ENCODE measurements around the gene FAAH2.
"Not testable (repeated sequence)": the region's sequence is repeated elsewhere in the genome, so short reads cannot be mapped to it uniquely, and the experiment has no call there.

FAAH2 gene

GRCh38 chrX:57380026-57380796, 93.7 kb downstream of the FAAH2 start:
- Histone ChIP-seq H3K36me3 (ENCODE audit: control insufficient read depth, low read length) (no peaks in the 10 kb centered on the region), H3K4me3 (ENCODE audit: low read length) (no peak overlapping the region), H3F3A (ENCODE audit: control insufficient read depth, insufficient read depth) (no peaks in the 10 kb centered on the region), H3K27ac (ENCODE audit: low read depth, low read length) (no peak overlapping the region), H3K4me2 (ENCODE audit: low read length) (no peak overlapping the region), H3K9me2 (replicated peaks; ENCODE audit: control insufficient read depth, low read length) (no peaks in the 10 kb centered on the region), H3K4me1 (ENCODE audit: control insufficient read depth, low read length) (no peaks in the 10 kb centered on the region), H4K20me1 (ENCODE audit: control insufficient read depth, insufficient read depth, low read depth, low read length) (no peaks in the 10 kb centered on the region), H3K79me2 (ENCODE audit: control insufficient read depth, low read length) (no peaks in the 10 kb centered on the region), H3K9me3 (ENCODE audit: control insufficient read depth, insufficient read depth, low read length) (no peaks in the 10 kb centered on the region), H3K27me3 (ENCODE audit: control insufficient read depth, low read length) (no peaks in the 10 kb centered on the region)
- TF ChIP-seq, protein P1, sequence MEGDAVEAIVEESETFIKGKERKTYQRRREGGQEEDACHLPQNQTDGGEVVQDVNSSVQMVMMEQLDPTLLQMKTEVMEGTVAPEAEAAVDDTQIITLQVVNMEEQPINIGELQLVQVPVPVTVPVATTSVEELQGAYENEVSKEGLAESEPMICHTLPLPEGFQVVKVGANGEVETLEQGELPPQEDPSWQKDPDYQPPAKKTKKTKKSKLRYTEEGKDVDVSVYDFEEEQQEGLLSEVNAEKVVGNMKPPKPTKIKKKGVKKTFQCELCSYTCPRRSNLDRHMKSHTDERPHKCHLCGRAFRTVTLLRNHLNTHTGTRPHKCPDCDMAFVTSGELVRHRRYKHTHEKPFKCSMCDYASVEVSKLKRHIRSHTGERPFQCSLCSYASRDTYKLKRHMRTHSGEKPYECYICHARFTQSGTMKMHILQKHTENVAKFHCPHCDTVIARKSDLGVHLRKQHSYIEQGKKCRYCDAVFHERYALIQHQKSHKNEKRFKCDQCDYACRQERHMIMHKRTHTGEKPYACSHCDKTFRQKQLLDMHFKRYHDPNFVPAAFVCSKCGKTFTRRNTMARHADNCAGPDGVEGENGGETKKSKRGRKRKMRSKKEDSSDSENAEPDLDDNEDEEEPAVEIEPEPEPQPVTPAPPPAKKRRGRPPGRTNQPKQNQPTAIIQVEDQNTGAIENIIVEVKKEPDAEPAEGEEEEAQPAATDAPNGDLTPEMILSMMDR (IDR thresholded peaks at IDR 0.05; ENCODE audit: low read depth, low read length, poor library complexity, severe bottlenecking), result no peak
- no peak for TF ChIP-seq EZH2phosphoT487 (IDR thresholded peaks at IDR 0.05; ENCODE audit: borderline replicate concordance, low read length)

GRCh38 chrX:57394162-57394561, 107.7 kb downstream of the FAAH2 start:
- H3K9me2 ChIP-seq (replicated peaks; ENCODE audit: control insufficient read depth, low read length); H3K36me3 ChIP-seq (ENCODE audit: control insufficient read depth, low read length); H3K79me2 ChIP-seq (ENCODE audit: control insufficient read depth, low read length); H4K20me1 ChIP-seq (ENCODE audit: control insufficient read depth, insufficient read depth, low read depth, low read length); H3K4me1 ChIP-seq (ENCODE audit: control insufficient read depth, low read length); H3F3A ChIP-seq (ENCODE audit: control insufficient read depth, insufficient read depth); H3K9me3 ChIP-seq (ENCODE audit: control insufficient read depth, insufficient read depth, low read length); H3K4me3 ChIP-seq (ENCODE audit: low read length); H3K27ac ChIP-seq (ENCODE audit: low read depth, low read length); H3K27me3 ChIP-seq (ENCODE audit: control insufficient read depth, low read length); H3K4me2 ChIP-seq (ENCODE audit: low read length): not testable (repeated sequence)

DNA sequence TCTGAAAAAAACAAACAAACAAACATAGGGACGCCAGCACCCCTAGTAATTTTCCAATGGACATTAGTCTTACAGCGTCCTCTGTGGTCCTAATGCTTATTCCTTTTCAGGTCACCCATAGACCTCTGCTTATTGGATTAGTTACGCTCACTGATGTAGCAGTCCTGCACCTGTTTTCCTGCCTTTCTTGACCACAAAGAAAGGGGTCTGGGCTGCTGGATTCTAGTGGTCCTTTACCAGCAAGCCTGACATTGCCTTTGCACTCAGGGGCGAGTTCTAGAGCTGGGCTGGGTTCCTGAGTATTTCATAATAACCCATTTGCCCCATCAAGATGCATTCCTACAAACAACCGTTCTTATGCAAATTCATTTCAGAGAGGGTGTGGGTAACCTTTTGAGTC, 116.7 kb downstream of the FAAH2 start:
- H3K79me2 ChIP-seq (ENCODE audit: control insufficient read depth, low read length); H3K4me1 ChIP-seq (ENCODE audit: control insufficient read depth, low read length); H3K9me2 ChIP-seq (replicated peaks; ENCODE audit: control insufficient read depth, low read length); H3K9me3 ChIP-seq (ENCODE audit: control insufficient read depth, insufficient read depth, low read length); H3K27ac ChIP-seq (ENCODE audit: low read depth, low read length); H4K20me1 ChIP-seq (ENCODE audit: control insufficient read depth, insufficient read depth, low read depth, low read length); H3K4me2 ChIP-seq (ENCODE audit: low read length); H3K4me3 ChIP-seq (ENCODE audit: low read length); H3K27me3 ChIP-seq (ENCODE audit: control insufficient read depth, low read length); H3F3A ChIP-seq (ENCODE audit: control insufficient read depth, insufficient read depth); H3K36me3 ChIP-seq (ENCODE audit: control insufficient read depth, low read length): not testable (repeated sequence)

DNA sequence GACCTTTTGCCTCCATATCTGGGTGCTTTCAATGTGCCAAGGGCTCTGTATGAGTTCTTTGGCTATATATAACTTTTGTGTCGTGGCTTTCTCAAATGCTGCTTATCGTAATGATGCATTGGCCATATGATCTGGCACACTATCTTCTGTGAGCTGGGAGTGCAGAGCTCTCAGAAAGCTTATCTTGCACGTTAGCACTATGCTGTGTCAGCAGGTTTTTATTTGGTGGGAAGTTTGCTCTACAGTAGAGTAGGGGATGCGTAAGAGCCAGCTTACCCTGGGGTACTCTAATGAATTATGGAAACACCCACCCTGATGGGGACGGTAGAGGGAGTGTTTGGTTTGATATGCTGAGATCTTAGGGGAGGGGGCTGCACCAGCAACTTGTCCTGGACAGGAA, 119.6 kb downstream of the FAAH2 start:
- Histone ChIP-seq H3K4me2 (ENCODE audit: low read length) (no peak overlapping the region), H3K27ac (ENCODE audit: low read depth, low read length) (no peak overlapping the region), H3K9me2 (replicated peaks; ENCODE audit: control insufficient read depth, low read length) (no peaks in the 10 kb centered on the region), H3K4me3 (ENCODE audit: low read length) (no peak overlapping the region), H3K27me3 (ENCODE audit: control insufficient read depth, low read length) (no peaks in the 10 kb centered on the region), H3K79me2 (ENCODE audit: control insufficient read depth, low read length) (no peaks in the 10 kb centered on the region), H4K20me1 (ENCODE audit: control insufficient read depth, insufficient read depth, low read depth, low read length) (no peaks in the 10 kb centered on the region), H3K9me3 (ENCODE audit: control insufficient read depth, insufficient read depth, low read length) (no peaks in the 10 kb centered on the region), H3F3A (ENCODE audit: control insufficient read depth, insufficient read depth) (no peaks in the 10 kb centered on the region), H3K36me3 (ENCODE audit: control insufficient read depth, low read length) (no peaks in the 10 kb centered on the region), H3K4me1 (ENCODE audit: control insufficient read depth, low read length) (no peaks in the 10 kb centered on the region)
- TF ChIP-seq, protein P1 (IDR thresholded peaks at IDR 0.05; ENCODE audit: low read depth, low read length, poor library complexity, severe bottlenecking), result no peak
- no peak for TF ChIP-seq EZH2phosphoT487 (IDR thresholded peaks at IDR 0.05; ENCODE audit: borderline replicate concordance, low read length)

All from DOHH2 (cell line).